ENCODE data around the gene ACSL3. TPM values are rescaled to one million over a fixed set of nuclear protein-coding genes. Genes with fewer than 3 reads are reported as not detected.

The ACSL3 gene
- total RNA-seq: 10 to 100 TPM; 38.4 to 57.3 (median 53.5) TPM

GRCh38 chr2:222860740-222861410, at the start of gene ACSL3:
Gene ACSL3, plus strand, starts transcription at chr2:222861036. Its CDS starts 47,737 bp downstream, at chr2:222908773.
- H3K27me3 ChIP-seq: no peaks in the 10 kb centered on the region
- H3K9me3 ChIP-seq: no peaks in the 10 kb centered on the region
- peak; percentile 24 to 99 for TF ChIP-seq EP300 (IDR thresholded peaks at IDR 0.05)
- peak; percentile 96 to 99 for TF ChIP-seq POLR2A (IDR thresholded peaks at IDR 0.05)
- peak in 4 of 5 experiments; percentile 19 to 56 (median 40) for TF ChIP-seq CTCF (IDR thresholded peaks at IDR 0.05)
- peak; percentile 90 to 92 for DNase-seq (ENCODE audit: low spot score in 2 of 2)
- H3K4me1 ChIP-seq: peaks cover 0 to 45% (median 29%) of the 10 kb centered on the region in 4 donors
- peak within 1 kb of the TSS; percentile 76 to 94 (median 91) for H3K27ac ChIP-seq
- H3K4me3 ChIP-seq: peak within 1 kb of the TSS; percentile 79 to 91 (median 84)
- WGBS, 2 donors: 1% methylated on average over 22 to 24 of the region's 99 CpGs
- H3K36me3 ChIP-seq: no peaks in the 10 kb centered on the region

- no peak for DNase-seq (ENCODE audit: low spot score in 2 of 2)
- Histone ChIP-seq H3K27me3 (no peaks in the 10 kb centered on the region), H3K4me1 (no peaks in the 10 kb centered on the region), H3K9me3 (no peaks in the 10 kb centered on the region), H3K27ac (no peak overlapping the region), H3K4me3 (no peak overlapping the region), H3K36me3 (no peaks in the 10 kb centered on the region)
- 94 to 96% methylated on average over 1 of the region's 1 CpG for WGBS, 2 donors
- no peak for TF ChIP-seq POLR2A (IDR thresholded peaks at IDR 0.05)
- TF ChIP-seq EP300 (IDR thresholded peaks at IDR 0.05): no peak
- no peak for TF ChIP-seq CTCF (IDR thresholded peaks at IDR 0.05)
Measured at GRCh38 chr2:222811828-222812227, 49.0 kb upstream of the ACSL3 start.

GRCh38 chr2:222813177-222813843, 47.5 kb upstream of the ACSL3 start:
- no peak for DNase-seq (ENCODE audit: low spot score in 2 of 2)
- TF ChIP-seq POLR2A (IDR thresholded peaks at IDR 0.05) (no peak), CTCF (IDR thresholded peaks at IDR 0.05) (no peak), EP300 (IDR thresholded peaks at IDR 0.05) (no peak)
- H3K36me3 ChIP-seq: no peaks in the 10 kb centered on the region
- H3K4me1 ChIP-seq: no peaks in the 10 kb centered on the region
- H3K9me3 ChIP-seq: no peaks in the 10 kb centered on the region
- no peaks in the 10 kb centered on the region for H3K27me3 ChIP-seq
- H3K27ac ChIP-seq: no peak overlapping the region
- 68 to 74% methylated on average over 6 of the region's 6 CpGs for WGBS, 2 donors
- no peak overlapping the region for H3K4me3 ChIP-seq

- Histone ChIP-seq H3K27me3 (no peaks in the 10 kb centered on the region), H3K4me1 (no peaks in the 10 kb centered on the region), H3K27ac (no peak overlapping the region), H3K36me3 (no peaks in the 10 kb centered on the region), H3K4me3 (no peak overlapping the region), H3K9me3 (no peaks in the 10 kb centered on the region)
- no peak for DNase-seq (ENCODE audit: low spot score in 2 of 2)
- WGBS, 2 donors: 68 to 72% methylated on average over 2 of the region's 2 CpGs
- TF ChIP-seq POLR2A (IDR thresholded peaks at IDR 0.05) (no peak), CTCF (IDR thresholded peaks at IDR 0.05) (no peak), EP300 (IDR thresholded peaks at IDR 0.05) (no peak)
Measured at GRCh38 chr2:222819722-222820333, 41.0 kb upstream of the ACSL3 start.
